Measurements from ENCODE around the gene POLD1.

GRCh38 chr19:50465986-50466705 lies 82.0 kb downstream of the POLD1 start:
- TF ChIP-seq POLR2A (IDR thresholded peaks at IDR 0.05; ENCODE audit: low read depth, low read length) (no peak), POLR2AphosphoS5 (IDR thresholded peaks at IDR 0.05; ENCODE audit: low read depth, low read length) (no peak), TAF1 (IDR thresholded peaks at IDR 0.05; ENCODE audit: borderline replicate concordance, low read depth, low read length) (no peak)

All from GM12892 (cell line).